HG02642 (cell line): ENCODE measurements around the gene RASA3.

Experiments used
- ATAC-seq: cut with Tn5 transposase; IDR thresholded peaks from one replicate; pipeline ENCODE4 v1.9.1; 2021; ENCODE audit warnings: mild to moderate bottlenecking; ENCODE audit not compliant: unreplicated experiment, poor library complexity

Gene RASA3

GRCh38 chr13:113977976-113978375 is 154.4 kb downstream of the RASA3 start:
- ATAC-seq: no peak

GRCh38 chr13:113976711-113977684 is 155.4 kb downstream of the RASA3 start:
- ATAC-seq: no peak

GRCh38 chr13:113975416-113975815 is 157.0 kb downstream of the RASA3 start:
- no peak for ATAC-seq

GRCh38 chr13:113974304-113975281 is 157.8 kb downstream of the RASA3 start:
- ATAC-seq: no peak

GRCh38 chr13:113973218-113974164 is 158.9 kb downstream of the RASA3 start, which contains the start of gene C13orf46:
C13orf46 (minus strand) TSS chr13:113974076; CDS start chr13:113973997, 79 bp downstream.
- ATAC-seq: no peak

GRCh38 chr13:113972451-113973217 is 159.8 kb downstream of the RASA3 start:
- no peak for ATAC-seq

GRCh38 chr13:113971471-113972231 is 160.8 kb downstream of the RASA3 start:
- ATAC-seq: no peak

GRCh38 chr13:113970810-113971470 is 161.5 kb downstream of the RASA3 start:
- ATAC-seq: no peak

GRCh38 chr13:113969973-113970611 is 162.3 kb downstream of the RASA3 start:
- ATAC-seq: no peak

- ATAC-seq: no peak
Measured at GRCh38 chr13:113969311-113969972, 163.0 kb downstream of the RASA3 start.

- no peak for ATAC-seq
Measured at GRCh38 chr13:113968463-113969310, 163.7 kb downstream of the RASA3 start.

GRCh38 chr13:113967729-113968462 is 164.5 kb downstream of the RASA3 start:
- no peak for ATAC-seq

GRCh38 chr13:113967206-113967720 is 165.2 kb downstream of the RASA3 start:
- ATAC-seq: no peak

GRCh38 chr13:113965968-113966884 is 166.2 kb downstream of the RASA3 start:
- ATAC-seq: no peak
